ENCODE results near the gene MRAP2.
"Not testable (repeated sequence)": the region's sequence is repeated elsewhere in the genome, so short reads cannot be mapped to it uniquely, and the experiment has no call there.

- TF ChIP-seq EZH2 (IDR thresholded peaks at IDR 0.05; ENCODE audit: insufficient read depth, poor library complexity, severe bottlenecking); EZH2phosphoT487 (IDR thresholded peaks at IDR 0.05; ENCODE audit: insufficient read depth, low read depth): not testable (repeated sequence)
Observed at GRCh38 chr6:84129588-84129987, 96.0 kb downstream of the MRAP2 start.
